ENCODE data around the gene FAM83G.

The FAM83G gene

GRCh38 chr17:19014628-19015215, 10.2 kb upstream of the FAM83G start (continued):
- no peak for TF ChIP-seq TSHZ2 (CRISPR knock-in tag; IDR thresholded peaks at IDR 0.05)
- TF ChIP-seq POU6F1 (CRISPR knock-in tag; IDR thresholded peaks at IDR 0.05; ENCODE audit: borderline replicate concordance, low read depth), result no peak
- TF ChIP-seq ESRRG (CRISPR knock-in tag; IDR thresholded peaks at IDR 0.05), result no peak
- no peak for TF ChIP-seq ZFP3 (CRISPR knock-in tag; IDR thresholded peaks at IDR 0.05)
- TF ChIP-seq SNAI2 (CRISPR knock-in tag; IDR thresholded peaks at IDR 0.05), result no peak
- TF ChIP-seq RARB (CRISPR knock-in tag; IDR thresholded peaks at IDR 0.05), result no peak
- no peak for TF ChIP-seq ZC3H10 (CRISPR knock-in tag; IDR thresholded peaks at IDR 0.05)
- no peak for TF ChIP-seq PATZ1 (CRISPR knock-in tag; IDR thresholded peaks at IDR 0.05; ENCODE audit: borderline replicate concordance)
- no peak for TF ChIP-seq OSR1 (CRISPR knock-in tag; IDR thresholded peaks at IDR 0.05)

- no peak for ATAC-seq
- TF ChIP-seq PATZ1 (CRISPR knock-in tag; IDR thresholded peaks at IDR 0.05; ENCODE audit: borderline replicate concordance) (no peak), ZNF565 (CRISPR knock-in tag; conservative IDR thresholded peaks at IDR 0.05; ENCODE audit: low read depth) (no peak), PPARA (CRISPR knock-in tag; IDR thresholded peaks at IDR 0.05; ENCODE audit: borderline replicate concordance) (no peak), ZNF8 (CRISPR knock-in tag; IDR thresholded peaks at IDR 0.05) (no peak), ESRRG (CRISPR knock-in tag; IDR thresholded peaks at IDR 0.05) (no peak), ZNF70 (CRISPR knock-in tag; IDR thresholded peaks at IDR 0.05) (no peak), CSRNP3 (CRISPR knock-in tag; IDR thresholded peaks at IDR 0.05) (no peak), GLIS3 (CRISPR knock-in tag; IDR thresholded peaks at IDR 0.05) (no peak)
These were observed 9.5 kb upstream of the FAM83G start for GRCh38 chr17:19013806-19014627.

GRCh38 chr17:19013226-19013625, 8.7 kb upstream of the FAM83G start:
- no peak for ATAC-seq
- TF ChIP-seq TCF4 (CRISPR knock-in tag; IDR thresholded peaks at IDR 0.05; ENCODE audit: borderline replicate concordance) (no peak), GLIS3 (CRISPR knock-in tag; IDR thresholded peaks at IDR 0.05) (no peak), ISL1 (CRISPR knock-in tag; IDR thresholded peaks at IDR 0.05) (no peak), ARNTL (CRISPR knock-in tag; IDR thresholded peaks at IDR 0.05; ENCODE audit: borderline replicate concordance, low read depth) (no peak), POU6F1 (CRISPR knock-in tag; IDR thresholded peaks at IDR 0.05; ENCODE audit: borderline replicate concordance, low read depth) (no peak), OSR1 (CRISPR knock-in tag; IDR thresholded peaks at IDR 0.05) (no peak), RARB (CRISPR knock-in tag; IDR thresholded peaks at IDR 0.05) (no peak), ZFP30 (CRISPR knock-in tag; IDR thresholded peaks at IDR 0.05) (no peak), TOX (CRISPR knock-in tag; IDR thresholded peaks at IDR 0.05; ENCODE audit: borderline replicate concordance) (no peak), SNAI2 (CRISPR knock-in tag; IDR thresholded peaks at IDR 0.05) (no peak), TSHZ2 (CRISPR knock-in tag; IDR thresholded peaks at IDR 0.05) (no peak)

All from SK-N-SH treated with all-trans-retinoic acid at 6 μM for 48 hours (cell line).